Prostate gland (tissue), 2 donors: Measurements from ENCODE around the gene CTNNA2. TPM values are rescaled to one million over a fixed set of nuclear protein-coding genes. Genes with fewer than 3 reads are reported as not detected.

Experiments used
- DNase-seq: peaks from one replicate; pipeline ENCODE4 v3.0.0-alpha.2; 2019; ENCODE audit warnings: low spot score
- H3K27ac ChIP-seq, 2 donors: fragments of 200-600 bp; sonication (generic); 2 replicates each; pipeline ENCODE4 v1.5.1; 2017 to 2019
- H3K27me3 ChIP-seq: fragments of 200-600 bp; sonication (generic); replicated peaks from 2 replicates; pipeline ENCODE4 v1.5.1; 2019; ENCODE audit not compliant: insufficient read depth
- H3K36me3 ChIP-seq, 2 donors: fragments of 200-600 bp; sonication (generic); 1 replicate in 1 of 2; 2 replicates in 1 of 2; pipeline versions ENCODE4 v1.5.1 to v1.8.1; 2017 to 2019
- H3K4me1 ChIP-seq: fragments of 200-600 bp; sonication (generic); replicated peaks from 2 replicates; pipeline ENCODE4 v1.5.1; 2019
- H3K4me3 ChIP-seq, 2 donors: fragments of 200-600 bp; sonication (generic); 2 replicates each; pipeline ENCODE4 v1.5.1; 2017 to 2019
- H3K9me3 ChIP-seq: fragments of 200-600 bp; sonication (generic); 2 replicates; pipeline ENCODE4 v1.5.1; 2017
- POLR2A ChIP-seq: fragments of 450-650 bp; IDR thresholded peaks from one replicate; pipeline ENCODE4 v1.6.1; 2016; ENCODE audit warnings: antibody characterized with exemption, mild to moderate bottlenecking
- POLR2AphosphoS5 ChIP-seq: sonication (generic); formaldehyde crosslinking; IDR thresholded peaks from one replicate; pipeline ENCODE4 v1.6.1; 2017; ENCODE audit warnings: antibody characterized with exemption
- WGBS: methylation state at CpG from one replicate; pipeline ENCODE4 v1.1.5; 2018; 5-methylcytosine and 5-hydroxymethylcytosine counted together
- intact Hi-C: fragments of 100-400 bp; cut with DNase I; formaldehyde crosslinking; loops from one replicate; pipeline ENCODE4 v1.14.2; 2022
- total RNA-seq, 2 donors: library from RNA; depleted of rRNA; stranded (reverse); fragments of >200 nt; gene quantifications; one replicate each; pipeline ENCODE4 v1.1.0, GENCODE V29; 2016
- TF ChIP-seq, protein P1 (sequence below), 4 experiments: fragments of 200-600 bp in 2 of 4; fragments of 450-650 bp in 2 of 4; sonication (generic) in 2 of 4; IDR thresholded peaks; 1 replicate in 3 of 4; 2 replicates in 1 of 4; pipeline ENCODE4 v1.5.1; 2016 to 2019; ENCODE audit warnings: antibody characterized with exemption in 4 of 4, mild to moderate bottlenecking in 2 of 4, moderate library complexity in 2 of 4

The CTNNA2 gene
- total RNA-seq, 2 donors from 2014 or later, result 24.3 TPM; not detected in 1

DNA sequence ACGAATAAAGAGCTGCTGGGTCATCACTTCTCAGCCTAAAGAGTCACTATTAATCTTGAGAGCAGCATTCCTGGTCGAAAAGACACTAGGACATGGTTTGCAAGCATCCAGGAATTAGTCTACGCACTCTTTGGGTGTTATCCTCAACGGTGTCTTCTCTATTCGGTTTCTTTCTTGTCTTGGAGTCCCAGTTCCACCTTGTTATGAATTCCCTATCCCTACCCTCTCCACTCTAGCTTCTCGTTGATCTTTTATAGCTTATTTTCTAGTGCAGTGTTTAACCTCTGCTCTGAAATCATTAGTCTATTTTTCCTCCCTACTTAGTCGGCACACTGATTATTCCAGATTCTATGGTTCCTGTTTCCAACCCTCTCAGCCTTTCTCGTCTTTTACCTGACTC, 949.8 kb downstream of the CTNNA2 start:
- Histone ChIP-seq H3K27me3 (no peaks in the 10 kb centered on the region), H3K27ac (no peak overlapping the region), H3K36me3 (no peaks in the 10 kb centered on the region), H3K4me1 (no peaks in the 10 kb centered on the region), H3K9me3 (no peaks in the 10 kb centered on the region), H3K4me3 (no peak overlapping the region)
- no peak for DNase-seq
- TF ChIP-seq POLR2A (no peak), POLR2AphosphoS5 (no peak)
- TF ChIP-seq, protein P1, sequence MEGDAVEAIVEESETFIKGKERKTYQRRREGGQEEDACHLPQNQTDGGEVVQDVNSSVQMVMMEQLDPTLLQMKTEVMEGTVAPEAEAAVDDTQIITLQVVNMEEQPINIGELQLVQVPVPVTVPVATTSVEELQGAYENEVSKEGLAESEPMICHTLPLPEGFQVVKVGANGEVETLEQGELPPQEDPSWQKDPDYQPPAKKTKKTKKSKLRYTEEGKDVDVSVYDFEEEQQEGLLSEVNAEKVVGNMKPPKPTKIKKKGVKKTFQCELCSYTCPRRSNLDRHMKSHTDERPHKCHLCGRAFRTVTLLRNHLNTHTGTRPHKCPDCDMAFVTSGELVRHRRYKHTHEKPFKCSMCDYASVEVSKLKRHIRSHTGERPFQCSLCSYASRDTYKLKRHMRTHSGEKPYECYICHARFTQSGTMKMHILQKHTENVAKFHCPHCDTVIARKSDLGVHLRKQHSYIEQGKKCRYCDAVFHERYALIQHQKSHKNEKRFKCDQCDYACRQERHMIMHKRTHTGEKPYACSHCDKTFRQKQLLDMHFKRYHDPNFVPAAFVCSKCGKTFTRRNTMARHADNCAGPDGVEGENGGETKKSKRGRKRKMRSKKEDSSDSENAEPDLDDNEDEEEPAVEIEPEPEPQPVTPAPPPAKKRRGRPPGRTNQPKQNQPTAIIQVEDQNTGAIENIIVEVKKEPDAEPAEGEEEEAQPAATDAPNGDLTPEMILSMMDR (IDR thresholded peaks at IDR 0.05), result no peak
- 81% methylated on average over 8 of the region's 8 CpGs for WGBS
- intact Hi-C loops, result no loop called here

DNA sequence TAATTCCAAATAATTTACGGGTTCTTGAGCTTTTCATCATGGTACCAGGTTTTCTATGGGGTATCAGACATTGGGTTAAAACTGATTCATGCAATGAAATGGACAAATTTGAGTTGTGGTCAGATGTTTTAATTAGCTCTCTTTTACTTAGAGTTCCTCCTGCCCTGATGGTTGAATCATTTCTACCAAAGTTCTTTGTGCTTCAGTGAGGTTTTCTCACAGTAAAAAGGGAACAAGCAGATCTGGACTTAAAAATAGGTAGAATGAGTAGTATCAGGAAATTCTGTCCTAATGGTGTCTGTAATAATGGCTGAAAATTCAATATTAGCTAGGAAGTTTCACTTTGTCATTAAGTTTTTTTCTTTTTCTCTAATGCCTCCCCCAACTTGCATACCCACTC, 951.4 kb downstream of the CTNNA2 start:
- Histone ChIP-seq H3K36me3 (no peaks in the 10 kb centered on the region), H3K27ac (no peak overlapping the region), H3K4me1 (no peaks in the 10 kb centered on the region), H3K27me3 (no peaks in the 10 kb centered on the region), H3K4me3 (no peak overlapping the region), H3K9me3 (no peaks in the 10 kb centered on the region)
- intact Hi-C loops, result no loop called here
- TF ChIP-seq POLR2A (no peak), POLR2AphosphoS5 (no peak)
- TF ChIP-seq, protein P1 (IDR thresholded peaks at IDR 0.05), result no peak
- 93% methylated on average over 1 of the region's 1 CpG for WGBS
- DNase-seq, result no peak

DNA sequence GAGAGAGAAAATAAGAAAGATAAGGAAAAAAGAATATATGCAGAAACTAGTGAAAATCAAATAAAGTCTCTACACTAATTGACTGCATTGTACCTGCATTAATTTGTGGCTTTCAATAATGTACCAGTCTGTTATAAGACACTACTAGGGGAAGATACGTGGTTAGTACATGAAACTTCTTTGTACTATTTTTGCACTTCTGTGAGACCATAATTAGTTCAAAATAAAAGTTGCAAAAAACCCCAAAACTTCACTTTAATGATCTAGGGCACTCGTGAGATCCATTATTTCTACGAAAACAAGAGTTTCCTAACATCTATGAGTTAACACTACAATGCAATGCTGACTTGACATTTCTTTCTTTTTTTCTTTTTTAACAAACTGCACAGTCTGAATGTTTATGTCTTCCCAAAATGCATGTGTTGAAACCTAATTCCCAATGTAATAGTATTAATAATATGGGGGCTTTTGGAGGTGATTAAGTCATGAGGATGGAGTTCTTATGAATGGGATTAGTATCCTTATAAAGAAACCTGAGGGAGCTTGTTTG, 954.5 kb downstream of the CTNNA2 start:
- intact Hi-C loops, result no loop called here
- H3K4me3 ChIP-seq, result no peak overlapping the region
- H3K27me3 ChIP-seq, result no peaks in the 10 kb centered on the region
- TF ChIP-seq POLR2AphosphoS5 (no peak), POLR2A (no peak)
- TF ChIP-seq, protein P1 (IDR thresholded peaks at IDR 0.05), result no peak
- no peak overlapping the region for H3K27ac ChIP-seq
- no peaks in the 10 kb centered on the region for H3K36me3 ChIP-seq
- DNase-seq, result no peak
- H3K9me3 ChIP-seq, result no peaks in the 10 kb centered on the region
- no peaks in the 10 kb centered on the region for H3K4me1 ChIP-seq
- 84% methylated on average over 3 of the region's 3 CpGs for WGBS

DNA sequence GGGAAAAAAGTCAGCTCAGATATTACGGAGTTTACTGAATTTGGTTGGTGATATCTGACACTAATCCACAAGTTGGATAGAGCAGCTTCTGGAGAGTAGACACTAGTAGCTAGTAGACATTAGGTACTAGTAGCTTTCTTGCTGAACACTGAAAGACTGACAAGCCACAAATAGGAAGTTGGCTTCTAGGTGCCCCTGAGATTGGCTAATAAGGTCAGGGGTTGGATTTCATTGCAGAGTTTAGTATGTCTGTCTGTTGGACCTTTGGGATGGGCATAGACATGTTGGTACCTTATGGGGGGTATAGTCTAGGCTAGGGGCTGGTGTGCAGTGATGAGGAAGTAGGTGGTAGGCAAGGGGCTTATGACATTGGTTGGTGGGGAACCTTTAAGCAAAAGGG, 956.6 kb downstream of the CTNNA2 start:
- Histone ChIP-seq H3K4me3 (no peak overlapping the region), H3K4me1 (no peaks in the 10 kb centered on the region), H3K27ac (no peak overlapping the region), H3K27me3 (no peaks in the 10 kb centered on the region), H3K36me3 (no peaks in the 10 kb centered on the region), H3K9me3 (no peaks in the 10 kb centered on the region)
- 95% methylated on average over 1 of the region's 1 CpG for WGBS
- TF ChIP-seq, protein P1 (IDR thresholded peaks at IDR 0.05), result no peak
- TF ChIP-seq POLR2A (no peak), POLR2AphosphoS5 (no peak)
- intact Hi-C loops, result no loop called here
- no peak for DNase-seq

DNA sequence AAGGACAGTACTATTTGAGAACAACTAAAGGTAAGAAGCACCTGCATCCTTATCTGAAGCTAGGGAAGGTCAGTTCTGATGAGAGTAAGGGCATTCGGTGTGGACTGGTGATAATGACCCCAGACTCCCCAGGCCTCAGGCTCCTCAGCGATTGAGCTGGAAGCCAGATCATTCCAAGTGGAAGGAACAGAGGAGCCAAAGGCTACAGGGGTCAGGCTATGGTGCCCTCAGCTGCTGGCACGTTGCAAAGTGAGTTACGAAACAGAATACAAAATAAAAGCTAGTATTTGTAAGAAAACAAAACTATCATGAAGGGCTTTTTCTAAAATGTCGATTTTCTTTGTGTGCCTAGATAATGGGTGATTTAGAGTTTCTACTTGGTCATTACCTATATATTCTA, 960.2 kb downstream of the CTNNA2 start:
- 93% methylated on average over 5 of the region's 5 CpGs for WGBS
- H3K4me1 ChIP-seq, result no peaks in the 10 kb centered on the region
- H3K27me3 ChIP-seq, result no peaks in the 10 kb centered on the region
- H3K4me3 ChIP-seq, result no peak overlapping the region
- no peak overlapping the region for H3K27ac ChIP-seq
- TF ChIP-seq POLR2A (no peak), POLR2AphosphoS5 (no peak)
- TF ChIP-seq, protein P1 (IDR thresholded peaks at IDR 0.05), result no peak
- H3K36me3 ChIP-seq, result no peaks in the 10 kb centered on the region
- DNase-seq, result no peak
- no peaks in the 10 kb centered on the region for H3K9me3 ChIP-seq
- intact Hi-C loops, result no loop called here
